ENCODE data around the gene OR52H1.

OR52H1 gene

GRCh38 chr11:5592615-5593014 is 44.3 kb upstream of the OR52H1 start:
- no peak for TF ChIP-seq FOXP2 (optimal IDR thresholded peaks at IDR 0.05; ENCODE audit: borderline replicate concordance, extremely low read depth, extremely low read length, insufficient read depth)
- no peak for TF ChIP-seq TAF1 (IDR thresholded peaks at IDR 0.05; ENCODE audit: borderline replicate concordance, insufficient read depth, low read length)

GRCh38 chr11:5591613-5592012 is 43.3 kb upstream of the OR52H1 start:
- no peak for TF ChIP-seq FOXP2 (optimal IDR thresholded peaks at IDR 0.05; ENCODE audit: borderline replicate concordance, extremely low read depth, extremely low read length, insufficient read depth)
- no peak for TF ChIP-seq POLR2AphosphoS5 (IDR thresholded peaks at IDR 0.05; ENCODE audit: low read depth, low read length)
- no peak for TF ChIP-seq REST (IDR thresholded peaks at IDR 0.05; ENCODE audit: insufficient read depth in 1 of 2, low read depth in 2 of 2, low read length in 2 of 2)
- no peak for TF ChIP-seq TAF1 (IDR thresholded peaks at IDR 0.05; ENCODE audit: borderline replicate concordance, insufficient read depth, low read length)
- TF ChIP-seq SIN3A (IDR thresholded peaks at IDR 0.05; ENCODE audit: borderline replicate concordance, insufficient read depth, low read length) = no peak

- TF ChIP-seq TAF1 (IDR thresholded peaks at IDR 0.05; ENCODE audit: borderline replicate concordance, insufficient read depth, low read length) (no peak), FOXP2 (optimal IDR thresholded peaks at IDR 0.05; ENCODE audit: borderline replicate concordance, extremely low read depth, extremely low read length, insufficient read depth) (no peak), POLR2AphosphoS5 (IDR thresholded peaks at IDR 0.05; ENCODE audit: low read depth, low read length) (no peak), SIN3A (IDR thresholded peaks at IDR 0.05; ENCODE audit: borderline replicate concordance, insufficient read depth, low read length) (no peak), REST (IDR thresholded peaks at IDR 0.05; ENCODE audit: insufficient read depth in 1 of 2, low read depth in 2 of 2, low read length in 2 of 2) (no peak)
Observed at GRCh38 chr11:5581014-5581413, 32.7 kb upstream of the OR52H1 start.

- no peak for TF ChIP-seq REST (IDR thresholded peaks at IDR 0.05; ENCODE audit: insufficient read depth in 1 of 2, low read depth in 2 of 2, low read length in 2 of 2)
- TF ChIP-seq TAF1 (IDR thresholded peaks at IDR 0.05; ENCODE audit: borderline replicate concordance, insufficient read depth, low read length) = no peak
- no peak for TF ChIP-seq POLR2AphosphoS5 (IDR thresholded peaks at IDR 0.05; ENCODE audit: low read depth, low read length)
- no peak for TF ChIP-seq FOXP2 (optimal IDR thresholded peaks at IDR 0.05; ENCODE audit: borderline replicate concordance, extremely low read depth, extremely low read length, insufficient read depth)
- no peak for TF ChIP-seq SIN3A (IDR thresholded peaks at IDR 0.05; ENCODE audit: borderline replicate concordance, insufficient read depth, low read length)
Observed at GRCh38 chr11:5580577-5580976, 32.2 kb upstream of the OR52H1 start, which contains the start of gene OR52B6. Gene OR52B6 (plus strand): TSS chr11:5580877. CDS start chr11:5580877, 0 bp downstream.

- TF ChIP-seq POLR2AphosphoS5 (IDR thresholded peaks at IDR 0.05; ENCODE audit: low read depth, low read length) (no peak), TAF1 (IDR thresholded peaks at IDR 0.05; ENCODE audit: borderline replicate concordance, insufficient read depth, low read length) (no peak)
Observed at GRCh38 chr11:5577101-5577500, 28.8 kb upstream of the OR52H1 start.

GRCh38 chr11:5575152-5575551 is 26.8 kb upstream of the OR52H1 start:
- TF ChIP-seq POLR2AphosphoS5 (IDR thresholded peaks at IDR 0.05; ENCODE audit: low read depth, low read length) (no peak), FOXP2 (optimal IDR thresholded peaks at IDR 0.05; ENCODE audit: borderline replicate concordance, extremely low read depth, extremely low read length, insufficient read depth) (no peak), REST (IDR thresholded peaks at IDR 0.05; ENCODE audit: insufficient read depth in 1 of 2, low read depth in 2 of 2, low read length in 2 of 2) (no peak), TAF1 (IDR thresholded peaks at IDR 0.05; ENCODE audit: borderline replicate concordance, insufficient read depth, low read length) (no peak), SIN3A (IDR thresholded peaks at IDR 0.05; ENCODE audit: borderline replicate concordance, insufficient read depth, low read length) (no peak)
